T-helper 22 cell (primary cell): Measurements from ENCODE around the gene SMO.
A peak's percentile ranks its signal among the peaks of the same experiment; 100 is the strongest.
"Not testable (repeated sequence)": the region's sequence is repeated elsewhere in the genome, so short reads cannot be mapped to it uniquely, and the experiment has no call there.

Source experiments
- DNase-seq: peaks from one replicate; pipeline ENCODE4 v3.0.0-alpha.2; 2020; ENCODE audit warnings: low read depth

SMO gene

DNA sequence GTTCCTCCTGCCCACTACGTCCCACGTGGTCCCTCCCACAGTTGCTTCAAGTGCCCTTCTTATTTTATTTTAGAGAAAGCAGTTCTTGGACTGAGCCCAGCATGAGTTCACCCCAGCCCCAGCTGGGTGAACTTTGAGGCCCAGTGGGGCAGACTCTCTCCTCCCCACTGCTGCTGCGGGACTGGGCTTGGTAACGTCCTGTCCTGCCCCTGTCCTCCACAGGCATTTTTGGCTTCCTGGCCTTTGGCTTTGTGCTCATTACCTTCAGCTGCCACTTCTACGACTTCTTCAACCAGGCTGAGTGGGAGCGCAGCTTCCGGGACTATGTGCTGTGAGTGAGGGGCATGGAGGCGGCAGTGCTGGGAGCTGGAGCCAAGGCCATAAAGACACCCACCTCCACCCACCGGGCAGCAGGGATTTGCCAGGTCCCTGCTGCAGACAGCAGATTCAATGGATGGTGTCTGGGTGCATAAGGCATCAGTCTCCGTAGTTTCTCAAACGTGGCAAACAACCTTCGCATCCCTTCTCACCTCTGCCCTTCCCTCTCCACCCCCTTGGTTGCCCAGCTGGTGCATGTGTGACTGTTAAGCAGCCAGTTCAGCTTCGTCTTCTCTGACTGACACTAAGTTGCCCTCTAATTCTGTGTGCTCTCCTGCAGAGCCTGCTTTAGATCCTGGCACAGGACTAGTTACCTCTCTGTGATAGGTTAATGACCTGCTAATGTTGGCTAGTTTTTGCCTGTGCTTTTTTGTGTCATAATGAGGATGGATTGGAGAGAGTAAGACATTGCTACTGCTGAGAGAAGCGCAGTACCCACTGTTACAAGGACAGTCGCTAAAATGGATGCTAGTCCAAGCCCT, 20.9 kb downstream of the SMO start:
- no peak for DNase-seq

DNA sequence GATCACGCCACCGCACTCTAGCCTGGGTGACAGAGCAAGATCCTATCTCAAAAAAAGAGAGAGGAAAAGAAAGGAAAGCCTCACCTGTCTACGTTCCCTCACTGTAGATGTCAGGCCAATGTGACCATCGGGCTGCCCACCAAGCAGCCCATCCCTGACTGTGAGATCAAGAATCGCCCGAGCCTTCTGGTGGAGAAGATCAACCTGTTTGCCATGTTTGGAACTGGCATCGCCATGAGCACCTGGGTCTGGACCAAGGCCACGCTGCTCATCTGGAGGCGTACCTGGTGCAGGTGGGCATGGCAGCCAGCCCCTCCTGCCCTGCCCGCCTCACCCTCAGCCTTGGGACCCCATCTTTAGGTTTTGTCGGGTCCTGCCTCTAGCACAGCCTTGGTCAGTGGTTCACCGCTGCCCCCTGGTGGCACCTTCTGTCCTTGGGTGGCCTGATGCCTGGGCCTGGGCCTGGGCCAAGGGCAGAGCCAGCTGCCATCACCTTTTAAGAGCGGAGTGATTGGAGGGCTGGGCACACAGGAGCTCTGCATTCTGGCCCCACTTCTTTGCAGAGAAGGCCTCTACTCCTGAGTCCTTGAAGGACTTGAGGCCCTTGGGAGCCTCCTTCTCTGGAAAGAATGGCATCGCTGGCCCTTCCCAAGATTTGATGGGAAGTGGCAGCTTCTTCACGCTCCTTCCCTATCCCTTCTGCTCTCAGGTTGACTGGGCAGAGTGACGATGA, 22.0 kb downstream of the SMO start:
- no peak for DNase-seq

DNA sequence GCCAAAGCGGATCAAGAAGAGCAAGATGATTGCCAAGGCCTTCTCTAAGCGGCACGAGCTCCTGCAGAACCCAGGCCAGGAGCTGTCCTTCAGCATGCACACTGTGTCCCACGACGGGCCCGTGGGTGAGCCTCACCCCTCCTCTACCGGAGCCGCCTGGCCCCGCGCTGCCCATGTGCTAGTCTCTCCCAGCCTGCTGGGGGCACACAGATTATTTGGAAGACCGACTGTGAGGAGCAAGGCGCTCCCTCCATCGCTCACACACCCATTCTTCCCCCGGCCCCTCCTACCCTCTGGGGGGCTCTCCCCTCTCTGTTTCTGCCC, 22.5 kb downstream of the SMO start:
- no peak for DNase-seq

DNA sequence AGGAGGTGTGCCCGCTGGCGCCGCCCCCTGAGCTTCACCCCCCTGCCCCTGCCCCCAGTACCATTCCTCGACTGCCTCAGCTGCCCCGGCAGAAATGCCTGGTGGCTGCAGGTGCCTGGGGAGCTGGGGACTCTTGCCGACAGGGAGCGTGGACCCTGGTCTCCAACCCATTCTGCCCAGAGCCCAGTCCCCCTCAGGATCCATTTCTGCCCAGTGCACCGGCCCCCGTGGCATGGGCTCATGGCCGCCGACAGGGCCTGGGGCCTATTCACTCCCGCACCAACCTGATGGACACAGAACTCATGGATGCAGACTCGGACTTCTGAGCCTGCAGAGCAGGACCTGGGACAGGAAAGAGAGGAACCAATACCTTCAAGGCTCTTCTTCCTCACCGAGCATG, 23.7 kb downstream of the SMO start:
- DNase-seq = no peak

DNA sequence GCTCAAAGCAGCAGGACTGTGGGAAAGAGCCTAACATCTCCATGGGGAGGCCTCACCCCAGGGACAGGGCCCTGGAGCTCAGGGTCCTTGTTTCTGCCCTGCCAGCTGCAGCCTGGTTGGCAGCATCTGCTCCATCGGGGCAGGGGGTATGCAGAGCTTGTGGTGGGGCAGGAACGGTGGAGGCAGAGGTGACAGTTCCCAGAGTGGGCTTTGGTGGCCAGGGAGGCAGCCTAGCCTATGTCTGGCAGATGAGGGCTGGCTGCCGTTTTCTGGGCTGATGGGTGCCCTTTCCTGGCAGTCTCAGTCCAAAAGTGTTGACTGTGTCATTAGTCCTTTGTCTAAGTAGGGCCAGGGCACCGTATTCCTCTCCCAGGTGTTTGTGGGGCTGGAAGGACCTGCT, 24.2 kb downstream of the SMO start:
- no peak for DNase-seq

DNA sequence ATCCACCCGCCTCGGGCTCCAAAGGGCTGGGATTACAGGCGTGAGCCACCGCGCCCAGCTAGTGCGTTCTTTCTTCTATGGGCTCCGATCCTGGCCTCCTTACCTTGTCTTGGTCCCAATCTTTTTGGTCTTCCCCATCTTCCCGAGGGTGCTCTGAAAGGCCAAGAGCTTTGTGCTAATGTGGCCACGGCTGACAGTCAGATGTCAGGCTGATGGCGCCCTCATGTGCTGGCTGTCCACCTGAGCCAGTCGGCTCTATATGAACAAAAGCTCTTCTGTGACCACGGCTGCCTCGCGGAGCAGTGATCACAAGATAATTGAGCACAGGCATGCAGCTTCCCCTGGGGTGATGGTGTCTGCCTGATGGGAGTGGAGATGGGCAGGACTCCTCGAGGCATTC, 25.4 kb downstream of the SMO start:
- no peak for DNase-seq

DNA sequence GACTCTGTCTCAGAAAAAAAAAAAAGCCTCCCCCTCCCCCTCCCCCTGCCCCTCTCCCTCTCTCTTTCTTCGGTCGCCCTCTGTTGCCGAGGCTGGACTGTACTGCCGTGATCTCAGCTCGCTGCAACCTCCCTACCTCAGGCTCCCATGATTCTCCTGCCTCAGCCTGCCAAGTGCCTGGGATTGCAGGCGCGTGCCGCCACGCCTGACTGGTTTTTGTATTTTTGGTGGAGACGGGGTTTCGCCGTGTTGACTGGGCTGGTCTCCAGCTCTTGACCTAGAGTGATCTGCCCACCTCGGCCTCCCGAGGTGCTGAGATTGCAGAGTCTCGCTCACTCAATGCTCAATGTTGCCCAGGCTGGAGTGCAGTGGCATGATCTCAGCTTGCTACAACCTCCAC, 27.3 kb downstream of the SMO start:
- DNase-seq = not testable (repeated sequence)

DNA sequence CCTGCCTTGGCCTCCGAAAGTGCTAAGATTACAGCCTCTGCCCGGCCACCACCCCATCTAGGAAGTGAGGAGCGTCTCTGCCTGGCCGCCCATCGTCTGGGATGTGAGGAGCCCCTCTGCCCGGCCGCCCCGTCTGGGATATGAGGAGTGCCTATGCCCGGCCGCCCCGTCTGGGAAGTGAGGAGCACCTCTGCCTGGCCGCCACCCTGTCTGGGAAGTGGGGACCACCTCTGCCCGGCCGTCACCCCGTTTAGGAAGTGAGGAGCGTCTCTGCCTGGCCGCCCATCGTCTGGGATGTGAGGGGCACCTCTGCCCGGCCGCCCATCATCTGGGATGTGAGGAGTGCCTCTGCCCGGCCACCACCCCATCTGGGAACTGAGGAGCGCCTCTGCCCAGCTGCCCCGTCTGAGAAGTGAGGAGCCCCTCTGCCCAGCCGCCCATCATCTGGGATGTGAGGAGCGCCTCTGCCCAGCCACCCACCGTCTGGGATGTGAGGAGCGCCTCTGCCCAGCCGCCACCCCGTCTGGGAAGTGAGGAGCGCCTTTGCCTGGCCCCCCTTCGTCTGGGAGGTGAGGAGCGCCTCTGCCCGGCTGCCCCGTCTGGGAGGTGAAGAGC, 27.8 kb downstream of the SMO start:
- DNase-seq = not testable (repeated sequence)

DNA sequence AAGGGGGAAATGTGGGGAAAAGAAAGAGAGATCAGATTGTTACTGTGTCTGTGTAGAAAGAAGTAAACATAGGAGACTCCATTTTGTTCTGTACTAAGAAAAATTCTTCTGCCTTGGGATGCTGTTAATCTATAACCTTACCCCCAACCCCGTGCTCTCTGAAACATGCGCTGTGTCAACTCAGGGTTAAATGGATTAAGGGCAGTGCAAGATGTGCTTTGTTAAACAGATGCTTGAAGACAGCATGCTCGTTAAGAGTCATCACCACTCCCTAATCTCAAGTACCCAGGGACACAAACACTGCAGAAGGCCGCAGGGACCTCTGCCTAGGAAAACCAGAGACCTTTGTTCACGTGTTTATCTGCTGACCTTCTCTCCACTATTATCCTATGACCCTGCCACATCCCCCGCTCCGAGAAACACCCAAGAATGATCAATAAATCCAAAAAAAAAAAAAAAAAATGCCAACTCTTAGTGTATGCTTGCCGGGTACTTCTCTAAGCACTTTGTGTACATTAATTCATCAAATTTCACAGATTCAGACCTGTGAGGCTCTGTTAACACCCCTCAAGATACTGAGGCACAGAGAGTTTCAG, 28.5 kb downstream of the SMO start:
- not testable (repeated sequence) for DNase-seq

DNA sequence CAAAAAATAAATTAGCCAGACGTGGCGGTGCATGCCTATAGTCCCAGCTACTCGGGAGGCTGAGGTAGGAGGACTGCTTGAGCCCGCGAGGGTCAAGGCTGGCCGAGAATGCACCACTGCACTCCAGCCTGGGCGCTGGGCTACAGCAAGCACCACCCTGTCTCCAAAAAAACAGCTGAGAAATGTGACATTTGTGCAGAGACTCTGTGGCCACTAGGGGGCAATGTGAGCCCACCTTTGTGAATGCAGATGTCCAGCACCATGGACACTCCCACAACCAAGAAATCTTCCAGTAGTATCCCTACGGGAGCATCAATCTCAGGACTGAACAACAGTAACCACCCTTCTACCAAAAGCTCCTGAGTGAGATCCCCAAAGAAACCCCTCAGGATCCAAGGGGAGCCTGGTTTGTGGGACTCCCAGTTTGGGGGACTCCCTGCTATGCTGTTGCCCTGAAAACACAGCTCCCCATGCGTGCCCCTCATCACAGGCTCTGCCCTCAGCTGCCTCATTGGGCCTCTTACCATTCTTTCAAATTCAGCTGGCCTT, 30.2 kb downstream of the SMO start:
- peak; percentile 45 for DNase-seq

DNA sequence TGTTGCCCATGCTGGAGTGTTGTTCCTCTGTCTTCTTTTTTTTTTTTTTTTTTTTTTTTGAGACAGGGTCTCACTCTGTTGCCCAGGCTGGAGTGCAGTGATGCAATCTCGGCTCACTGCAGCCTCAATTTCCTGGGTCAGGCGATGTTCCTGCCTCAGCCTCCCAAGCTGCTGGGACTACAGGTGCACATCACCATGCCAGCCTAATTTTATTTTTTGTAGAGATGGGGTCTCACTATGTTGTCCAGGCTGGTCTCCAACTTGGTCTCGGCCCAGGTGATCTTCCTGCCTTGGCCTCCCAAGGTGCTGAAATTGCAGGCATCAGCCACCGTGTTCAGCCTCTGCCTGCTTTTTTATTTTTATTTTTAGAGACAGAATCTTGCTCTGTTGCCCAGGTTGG, 30.7 kb downstream of the SMO start:
- not testable (repeated sequence) for DNase-seq

DNA sequence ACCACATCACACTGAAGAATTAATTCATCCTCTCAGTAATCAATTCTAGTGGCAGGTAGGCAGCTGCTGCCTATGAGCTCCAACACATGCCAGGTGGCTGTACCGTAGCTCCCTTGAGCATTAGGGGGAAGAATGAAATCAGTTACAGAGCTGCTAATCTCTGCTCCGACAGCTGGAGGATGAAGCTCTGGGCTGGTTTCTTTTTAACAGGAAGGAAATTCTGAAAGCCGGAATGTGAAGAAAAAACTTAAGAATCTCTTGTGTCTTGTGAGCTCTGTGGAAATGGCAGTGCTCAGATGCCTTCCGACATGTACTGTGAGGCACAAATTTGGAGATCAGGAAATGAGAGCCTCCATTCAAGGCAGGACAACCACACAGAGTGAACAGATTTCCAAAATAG, 33.6 kb downstream of the SMO start:
- no peak for DNase-seq

DNA sequence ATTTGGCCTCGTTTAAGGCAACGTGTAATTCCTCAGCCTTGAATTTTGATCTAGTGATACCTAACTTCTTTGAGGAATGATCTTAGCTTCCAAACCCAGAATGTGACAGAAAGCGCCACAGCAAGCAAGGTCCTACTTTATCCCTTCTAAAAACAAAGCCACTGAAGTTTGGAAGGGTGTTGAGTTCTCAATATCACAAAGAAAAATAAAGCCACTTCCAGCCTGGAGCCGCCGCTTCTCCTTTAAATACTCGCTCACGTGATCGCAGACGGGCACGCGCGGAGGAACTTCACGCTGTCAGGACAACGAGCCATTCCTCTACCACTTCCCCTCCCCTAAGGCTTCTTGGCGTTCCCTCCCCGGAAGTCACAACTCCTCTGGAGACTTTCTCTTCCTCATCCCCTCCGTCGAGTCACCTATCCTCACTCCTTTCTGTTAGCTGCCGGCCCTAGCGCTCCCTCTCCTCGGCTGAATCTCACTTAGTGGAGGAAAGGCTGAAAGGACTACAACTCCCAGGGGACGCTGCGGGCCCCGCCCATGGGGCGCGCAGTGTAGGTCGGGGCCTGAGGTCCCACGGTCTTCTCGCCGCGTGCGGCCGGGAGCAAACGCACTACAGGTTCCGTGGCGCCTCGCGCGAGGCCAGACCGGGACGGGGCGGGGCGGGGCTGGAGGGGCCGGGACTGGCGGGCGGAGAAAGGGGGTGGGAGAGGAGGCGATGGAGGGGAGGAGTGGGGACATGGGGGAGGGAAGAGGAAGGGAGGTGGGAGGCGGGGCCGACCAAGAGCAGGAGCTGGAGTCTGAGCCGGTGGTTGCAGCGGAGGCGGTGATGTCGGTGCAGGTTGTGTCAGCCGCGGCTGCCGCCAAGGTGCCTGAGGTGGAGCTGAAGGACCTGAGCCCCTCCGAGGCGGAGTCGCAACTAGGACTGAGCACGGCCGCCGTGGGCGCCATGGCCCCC, 36.1 kb downstream of the SMO start, which contains the start of gene AHCYL2:
Gene AHCYL2, plus strand, starts transcription at position 780 of the 955 bp plus-strand sequence.
- DNase-seq = peak; percentile 97

DNA sequence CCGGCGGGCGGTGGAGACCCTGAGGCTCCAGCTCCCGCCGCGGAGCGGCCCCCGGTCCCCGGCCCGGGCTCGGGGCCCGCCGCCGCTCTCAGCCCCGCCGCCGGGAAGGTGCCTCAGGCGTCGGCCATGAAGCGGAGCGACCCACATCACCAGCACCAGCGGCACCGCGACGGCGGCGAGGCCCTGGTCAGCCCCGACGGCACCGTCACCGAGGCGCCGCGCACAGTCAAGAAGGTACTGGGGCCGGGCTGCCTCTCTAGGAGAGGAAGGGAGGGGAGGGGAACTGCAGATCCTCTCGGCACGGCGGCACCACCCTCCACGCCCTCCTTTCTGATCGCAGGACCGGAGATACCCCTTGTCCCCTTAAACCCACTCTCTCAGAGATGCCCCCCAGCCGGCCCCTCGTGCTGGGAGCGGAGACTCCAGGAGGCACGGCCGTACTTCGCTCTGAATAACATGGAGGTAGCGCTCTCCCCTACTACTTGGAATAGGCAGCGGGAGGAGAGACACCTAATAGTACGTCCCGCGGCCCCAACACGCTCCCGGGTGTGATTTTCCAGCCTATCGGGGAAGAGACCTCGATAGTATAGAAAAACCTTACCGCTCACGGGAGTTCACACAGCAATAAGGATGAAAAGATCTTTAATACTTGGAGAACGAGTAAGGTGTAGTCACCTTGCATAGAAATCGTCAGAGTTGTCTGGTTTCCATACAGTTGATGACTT, 36.9 kb downstream of the SMO start:
- DNase-seq = peak; percentile 46

DNA sequence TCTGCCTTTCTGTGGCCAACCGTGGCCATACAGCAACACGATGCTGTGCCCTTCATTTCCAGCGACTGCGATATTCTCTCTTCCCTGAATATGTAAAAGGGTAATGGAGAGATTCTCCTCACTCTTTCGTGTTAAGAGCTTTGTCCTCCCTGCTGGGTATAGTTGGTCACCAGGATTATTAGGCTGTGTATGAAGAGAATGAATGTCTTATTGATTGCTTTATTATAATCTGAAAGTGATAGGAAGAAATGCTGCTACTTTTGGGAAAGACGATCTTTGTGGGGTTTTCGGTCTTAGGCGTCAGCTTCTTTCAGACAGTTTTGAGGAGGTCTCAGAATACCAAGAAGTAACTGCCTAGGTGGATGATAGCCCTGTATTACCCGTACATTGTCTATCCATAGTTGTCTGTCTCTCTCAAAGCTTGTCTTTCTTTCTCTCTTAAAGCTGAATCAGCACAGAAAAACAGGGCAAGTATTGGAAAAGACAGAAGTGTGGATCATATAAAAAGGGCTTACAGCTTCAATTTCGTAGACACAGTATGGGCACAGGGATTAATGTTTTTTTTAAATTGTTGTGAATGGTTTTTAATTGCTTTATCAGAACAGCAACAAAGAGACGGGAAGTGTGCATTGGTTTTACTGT, 37.6 kb downstream of the SMO start:
- DNase-seq = no peak

DNA sequence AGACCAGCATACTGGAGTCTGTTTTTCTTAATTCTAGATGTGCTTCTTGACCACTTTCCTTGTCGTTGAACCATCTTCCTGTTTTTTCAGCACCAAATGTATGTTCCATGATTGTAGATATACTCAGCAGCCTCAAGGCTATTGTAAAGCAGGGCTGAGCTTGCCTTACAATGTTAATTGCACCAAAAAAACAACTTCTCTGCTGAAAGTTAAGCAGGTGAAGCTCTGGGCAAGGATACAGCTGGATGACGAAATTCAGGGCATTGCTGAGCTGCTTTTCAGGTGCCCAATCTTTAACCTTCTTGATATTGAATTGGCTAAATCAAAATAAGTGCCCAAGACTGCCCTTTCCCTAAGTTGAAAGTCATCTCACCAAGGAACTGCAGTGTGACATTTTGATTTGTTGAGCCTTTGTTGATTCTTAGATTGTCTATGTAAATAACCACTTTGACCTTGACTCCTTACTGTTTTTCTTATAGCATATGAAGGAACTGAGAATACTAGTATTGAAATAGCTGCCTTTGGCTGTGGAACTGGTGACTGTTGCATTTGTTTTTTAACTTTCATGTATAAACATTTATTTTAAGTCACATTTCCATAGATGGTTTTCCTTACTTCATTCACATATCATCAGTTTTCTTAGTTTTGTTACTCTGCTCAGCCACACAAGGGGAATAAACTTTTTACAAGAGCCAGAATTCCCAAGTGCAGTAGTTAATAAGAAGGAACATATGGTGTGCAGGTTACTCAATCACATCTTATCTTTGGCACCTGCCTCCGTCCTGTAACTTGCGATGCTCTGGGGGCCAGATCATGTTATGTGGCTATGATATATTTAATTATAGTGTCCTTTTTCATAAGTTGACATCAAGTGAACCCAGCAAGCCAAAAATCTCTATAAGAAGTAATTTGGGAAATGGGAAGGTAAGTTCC, 39.5 kb downstream of the SMO start:
- no peak for DNase-seq

DNA sequence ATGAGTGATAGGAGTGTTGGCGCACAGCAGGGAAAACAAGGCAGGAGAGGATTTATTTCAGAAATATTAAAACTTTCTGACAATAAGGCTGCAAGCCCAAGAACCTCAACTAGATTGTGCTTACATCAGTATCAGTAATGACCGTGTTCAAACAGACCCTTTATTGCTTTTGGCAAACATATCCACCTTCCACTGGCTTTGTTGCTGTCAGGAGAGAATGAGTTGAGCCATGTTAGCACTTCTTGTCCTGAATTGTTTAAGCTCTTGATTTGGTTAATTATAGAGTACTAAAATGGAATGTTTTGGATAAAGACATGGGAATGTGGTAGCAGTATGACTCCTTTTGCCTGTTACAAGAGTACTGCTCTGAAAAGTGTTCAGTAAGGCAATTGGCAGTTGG, 40.2 kb downstream of the SMO start:
- no peak for DNase-seq

DNA sequence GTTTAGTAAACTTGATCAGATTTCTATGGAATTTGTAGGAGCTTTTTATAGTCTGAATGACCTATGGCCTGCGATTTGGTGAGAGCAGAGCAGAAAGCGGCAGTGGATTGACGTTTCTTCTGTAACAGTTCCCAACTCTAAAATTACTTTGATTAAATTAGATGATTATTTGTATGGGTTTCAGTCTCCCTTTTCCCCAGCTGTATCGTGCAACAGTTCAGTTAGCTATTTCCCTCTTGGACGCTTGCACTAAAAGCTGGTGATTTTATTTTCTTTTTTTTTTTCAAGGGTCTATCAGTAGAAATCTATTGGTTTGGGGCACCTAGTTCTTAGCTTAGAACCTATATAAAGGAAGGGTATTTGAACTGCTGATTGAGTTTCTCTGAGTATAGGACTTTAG, 43.2 kb downstream of the SMO start:
- no peak for DNase-seq

DNA sequence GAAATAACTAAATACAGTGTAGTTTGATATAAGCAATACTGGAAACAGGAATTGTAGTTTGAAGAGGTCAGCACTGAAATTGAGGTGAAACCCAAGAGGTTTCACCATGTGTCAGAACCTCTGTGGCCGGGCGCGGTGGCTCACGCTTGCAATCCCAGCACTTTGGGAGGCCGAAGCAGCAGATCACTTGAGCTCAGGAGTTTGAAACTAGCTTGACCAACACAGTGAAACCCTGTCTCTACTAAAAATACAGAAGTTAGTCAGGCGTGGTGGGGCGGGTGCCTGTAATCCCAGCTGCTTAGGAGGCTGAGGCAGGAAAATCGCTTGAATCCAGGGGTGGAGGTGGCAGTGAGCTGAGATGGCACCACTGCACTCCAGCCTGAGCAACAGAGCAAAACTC, 50.1 kb downstream of the SMO start:
- no peak for DNase-seq
